GM10847 (cell line): ENCODE data around the gene PNPLA7.

Experiments
- POLR2A ChIP-seq: IDR thresholded peaks from 2 replicates; pipeline ENCODE4 v1.6.1; 2011; ENCODE audit not compliant: insufficient read length; ENCODE audit errors: extremely low read depth

Gene PNPLA7

DNA sequence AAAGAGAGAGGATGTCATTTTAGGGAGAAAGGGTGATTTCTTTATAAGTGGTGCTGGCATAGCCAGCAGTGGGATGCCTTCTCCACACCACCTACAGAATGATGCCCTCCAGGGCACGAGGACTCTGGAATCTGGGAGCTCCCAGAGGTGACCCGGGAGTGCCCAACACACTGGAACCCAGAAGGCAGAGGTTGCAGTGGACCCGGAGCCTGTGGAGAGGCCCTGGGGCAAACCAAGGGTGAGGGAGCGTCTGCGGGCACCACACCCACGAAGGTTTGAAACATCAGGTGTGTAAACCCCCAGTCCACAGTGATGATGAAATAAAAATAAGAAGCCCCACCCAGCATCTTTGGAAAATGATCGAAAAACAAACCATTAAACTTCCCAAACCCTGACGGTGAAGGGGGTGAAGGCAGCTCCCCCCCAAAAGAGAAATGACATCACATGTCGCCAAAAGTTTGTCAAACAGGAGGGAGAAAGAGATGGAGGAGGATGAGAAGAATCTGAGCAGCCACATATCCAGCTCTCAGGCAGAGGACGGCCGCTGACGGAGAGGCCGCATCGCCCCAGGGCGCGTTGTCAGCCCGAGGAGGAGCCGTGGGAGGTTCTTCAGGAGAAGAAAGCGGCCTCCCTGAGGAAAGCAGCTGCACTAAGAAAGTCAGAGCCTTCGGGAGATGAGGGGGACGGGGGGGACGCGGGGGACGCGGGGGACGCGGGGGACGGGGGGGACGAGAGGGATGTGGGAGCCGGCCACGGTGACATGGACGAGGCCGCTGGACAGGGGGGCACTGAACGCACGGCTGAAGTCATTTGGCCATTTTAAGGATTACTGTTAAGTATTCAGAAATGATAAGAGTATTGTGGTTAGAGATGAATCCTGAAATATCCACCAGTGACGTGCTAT lies 47.9 kb downstream of the PNPLA7 start:
- TF ChIP-seq POLR2A, result no peak

- no peak for TF ChIP-seq POLR2A
These were observed 48.7 kb downstream of the PNPLA7 start for GRCh38 chr9:137501457-137501856.

GRCh38 chr9:137500666-137501397 lies 49.4 kb downstream of the PNPLA7 start:
- no peak for TF ChIP-seq POLR2A

DNA sequence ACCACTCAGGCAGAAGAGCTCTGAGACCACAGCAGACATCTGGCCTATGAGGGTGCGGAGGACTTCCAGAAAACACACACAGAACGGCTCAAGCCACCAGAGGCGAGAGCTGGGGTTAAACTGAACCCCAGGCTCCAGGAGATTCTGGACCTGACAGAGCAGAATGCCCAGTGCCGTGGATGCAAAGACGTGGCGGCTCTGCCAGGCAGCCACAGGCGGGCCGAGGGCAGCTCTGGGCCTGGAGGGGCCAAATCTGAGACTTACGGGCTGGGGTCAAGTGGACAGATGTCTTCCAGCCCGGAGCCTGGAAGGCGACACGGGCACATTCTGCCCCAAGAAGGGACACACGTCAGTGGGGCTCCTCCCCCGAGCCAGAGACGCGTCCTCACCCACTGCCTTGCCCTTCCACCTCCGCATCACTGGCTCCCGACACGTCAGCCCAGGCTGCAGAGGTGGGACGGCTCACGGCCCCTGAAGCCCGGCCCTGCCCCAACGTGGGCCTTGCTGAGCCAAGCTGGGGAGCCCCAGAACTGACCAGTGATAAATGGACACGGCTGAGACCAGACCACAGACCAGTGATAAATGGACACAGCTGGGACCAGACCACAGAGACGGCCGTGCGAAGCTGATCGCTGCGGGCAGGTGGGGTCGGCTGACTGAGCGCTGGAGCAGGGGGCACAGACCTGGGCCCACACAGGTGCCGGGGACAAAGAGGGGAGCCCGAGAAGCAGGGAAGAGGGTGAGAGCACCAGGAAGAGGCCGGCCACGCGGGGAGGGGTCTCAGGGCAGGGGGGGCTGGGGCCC lies 50.1 kb downstream of the PNPLA7 start:
- TF ChIP-seq POLR2A, result no peak

DNA sequence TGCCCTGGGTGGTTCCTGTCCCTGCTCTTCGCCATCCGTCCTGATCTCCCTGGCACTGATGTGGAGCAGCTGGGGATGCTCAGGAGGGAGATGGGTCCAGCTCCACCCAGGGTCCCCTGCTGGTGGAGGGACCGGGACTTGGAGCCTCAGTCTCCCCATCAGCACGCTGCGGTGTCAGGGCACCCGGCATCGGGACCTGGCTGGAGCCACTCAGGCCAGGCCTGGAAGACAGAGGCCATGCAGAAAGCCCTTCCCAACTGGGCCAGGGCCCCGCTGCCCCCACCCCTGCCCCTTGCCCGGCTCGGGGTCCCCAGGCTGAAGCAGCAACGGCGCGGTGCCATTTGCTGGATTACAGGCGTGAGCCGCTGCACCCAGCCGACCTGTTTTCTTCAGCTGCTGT lies 50.8 kb downstream of the PNPLA7 start:
- TF ChIP-seq POLR2A, result no peak

- TF ChIP-seq POLR2A, result no peak
These were observed 51.5 kb downstream of the PNPLA7 start for GRCh38 chr9:137498720-137499150.

DNA sequence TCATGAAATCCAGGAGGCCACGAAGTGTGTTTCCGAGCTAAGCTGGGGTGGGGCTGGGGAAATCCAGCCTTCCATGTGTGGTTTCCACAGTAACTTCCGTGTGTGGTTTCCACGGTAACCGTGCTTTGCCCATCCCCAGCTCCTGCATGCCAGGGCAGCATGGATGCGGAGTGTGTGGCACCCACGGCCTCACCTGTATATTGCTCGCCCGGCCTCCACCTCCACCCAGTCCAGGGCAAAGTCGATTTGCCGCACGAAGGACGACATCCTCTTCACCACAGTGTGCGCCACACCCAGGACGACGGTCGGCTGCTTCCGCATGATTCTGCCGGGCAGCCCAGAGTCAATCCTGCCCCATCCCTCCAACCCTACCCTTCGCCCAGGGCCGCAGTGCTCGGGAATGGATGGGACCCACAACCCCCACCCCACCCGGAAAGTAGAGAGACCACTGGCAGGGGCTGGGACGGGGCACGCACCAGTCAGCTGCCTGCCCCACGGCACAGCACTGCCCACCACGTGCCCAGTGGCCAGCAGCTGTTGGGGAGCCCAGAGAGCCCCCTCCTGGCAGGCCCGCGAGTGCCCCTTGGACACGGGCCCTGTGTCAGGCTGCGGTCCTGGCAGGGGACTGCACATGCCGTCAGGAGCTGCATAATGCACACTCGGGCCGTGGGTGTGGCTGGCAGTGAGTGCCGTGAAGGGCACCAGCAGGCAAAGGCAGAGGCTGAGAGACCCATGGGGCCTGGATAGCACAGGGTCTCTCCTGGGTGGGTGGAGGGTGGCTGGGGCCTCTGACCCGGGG lies 52.1 kb downstream of the PNPLA7 start:
- no peak for TF ChIP-seq POLR2A

- TF ChIP-seq POLR2A, result no peak
These were observed 53.4 kb downstream of the PNPLA7 start for GRCh38 chr9:137496601-137497375.

- no peak for TF ChIP-seq POLR2A
These were observed 55.5 kb downstream of the PNPLA7 start for GRCh38 chr9:137494550-137495351.

DNA sequence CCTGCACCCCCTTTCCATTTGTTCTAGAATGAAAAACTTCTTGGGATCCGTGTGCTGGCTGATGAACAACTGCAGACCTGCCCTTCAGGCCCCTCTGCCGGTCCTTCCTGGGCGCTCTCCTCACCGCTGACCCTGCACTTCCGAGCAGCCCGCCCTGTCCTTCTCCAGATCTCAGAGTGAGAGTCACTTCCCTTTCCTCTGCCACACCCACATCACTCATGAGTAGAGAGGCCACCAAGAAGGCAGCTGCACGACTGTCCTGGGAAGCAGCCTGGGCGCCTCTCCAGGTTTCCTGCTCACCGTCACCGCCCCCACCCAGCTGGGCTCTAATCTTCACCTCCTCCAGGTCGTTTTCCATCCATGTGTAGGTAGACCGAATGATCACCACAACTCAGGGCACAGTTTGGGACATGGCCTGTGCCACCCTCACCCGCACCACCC lies 56.1 kb downstream of the PNPLA7 start:
- no peak for TF ChIP-seq POLR2A

- no peak for TF ChIP-seq POLR2A
These were observed 56.7 kb downstream of the PNPLA7 start for GRCh38 chr9:137493364-137494103.
